HEK293 (cell line): ENCODE results near the gene GTF3C1.

Experiments
- CTCF ChIA-PET: fragments of 350-600 bp; formaldehyde crosslinking; extraction: SDS; loops from one replicate; lab custom pipeline; 2021; ENCODE audit warnings: antibody characterized with exemption; lab: Yijun Ruan, JAX
- POLR2A ChIA-PET: fragments of 300-600 bp; formaldehyde crosslinking; extraction: SDS; loops from one replicate; lab custom pipeline; 2020; ENCODE audit warnings: antibody characterized with exemption, inconsistent platforms; lab: Yijun Ruan, JAX
- H3K27ac ChIP-seq: fragments of 200-500 bp; sonication (Bioruptor generic); 2 replicates; pipeline ENCODE4 v1.5.1; 2014; ENCODE audit warnings: low read depth, low read length, control low read depth, inconsistent platforms; ENCODE audit errors: extremely low read depth
- H3K36me3 ChIP-seq, 2 experiments: fragments of 200-500 bp in 1 of 2; sonication (Bioruptor generic) in 1 of 2; 1 replicate in 1 of 2; 2 replicates in 1 of 2; pipeline ENCODE4 v1.5.1; 2014 to 2017; ENCODE audit warnings: inconsistent platforms in 2 of 2, low read length in 2 of 2; ENCODE audit not compliant: control insufficient read depth in 2 of 2, insufficient read depth in 1 of 2
- H3K4me1 ChIP-seq: fragments of 200-500 bp; sonication (Bioruptor generic); 2 replicates; pipeline ENCODE4 v1.5.1; 2014; ENCODE audit warnings: mild to moderate bottlenecking, low read length, inconsistent platforms; ENCODE audit not compliant: control insufficient read depth, insufficient read depth
- H3K4me3 ChIP-seq: 2 replicates; pipeline ENCODE4 v1.5.1; 2011; ENCODE audit warnings: low read depth, mild to moderate bottlenecking, control low read depth, low read length, moderate library complexity
- H3K9me3 ChIP-seq: fragments of 200-500 bp; sonication (Bioruptor generic); 2 replicates; pipeline ENCODE4 v1.5.1; 2014; ENCODE audit warnings: low read depth, low read length, inconsistent platforms; ENCODE audit not compliant: control insufficient read depth, insufficient read depth
- EGR2 ChIP-seq: fragments of 450-650 bp; formaldehyde crosslinking; IDR thresholded peaks from 2 replicates; pipeline ENCODE4 v1.5.1; 2016; ENCODE audit warnings: low read depth, missing biosample characterization, missing genetic modification characterization
- GLI4 ChIP-seq: fragments of 450-650 bp; formaldehyde crosslinking; IDR thresholded peaks from 2 replicates; pipeline ENCODE4 v1.5.1; 2016; ENCODE audit warnings: missing biosample characterization, missing genetic modification characterization
- KLF16 ChIP-seq: fragments of 450-650 bp; formaldehyde crosslinking; IDR thresholded peaks from 2 replicates; pipeline ENCODE4 v1.5.1; 2017; ENCODE audit warnings: missing biosample characterization, missing genetic modification characterization
- MEIS1 ChIP-seq: sonication (generic); formaldehyde crosslinking; IDR thresholded peaks from 2 replicates; pipeline ENCODE4 v1.8.1; 2022; ENCODE audit warnings: missing genetic modification reagents, mild to moderate bottlenecking, borderline replicate concordance
- MYNN ChIP-seq: fragments of 450-650 bp; formaldehyde crosslinking; IDR thresholded peaks from 2 replicates; pipeline ENCODE4 v1.5.1; 2016; ENCODE audit warnings: missing biosample characterization, missing genetic modification characterization, borderline replicate concordance
- PRDM1 ChIP-seq: fragments of 450-650 bp; formaldehyde crosslinking; IDR thresholded peaks from 2 replicates; pipeline ENCODE4; 2016; ENCODE audit warnings: missing biosample characterization, missing genetic modification characterization
- PRDM4 ChIP-seq: fragments of 450-650 bp; formaldehyde crosslinking; IDR thresholded peaks from 2 replicates; pipeline ENCODE4 v1.5.1; 2017; ENCODE audit warnings: missing biosample characterization, missing genetic modification characterization
- RBAK ChIP-seq: fragments of 450-650 bp; formaldehyde crosslinking; IDR thresholded peaks from 2 replicates; pipeline ENCODE4 v1.5.1; 2016; ENCODE audit warnings: missing biosample characterization, missing genetic modification characterization
- ZBTB11 ChIP-seq: fragments of 450-650 bp; formaldehyde crosslinking; conservative IDR thresholded peaks from 2 replicates; pipeline ENCODE4 v1.5.1; 2016; ENCODE audit warnings: low read depth, missing biosample characterization, missing genetic modification characterization
- ZNF132 ChIP-seq: fragments of 450-650 bp; formaldehyde crosslinking; IDR thresholded peaks from 2 replicates; pipeline ENCODE4 v1.5.1; 2017; ENCODE audit warnings: missing biosample characterization, missing genetic modification characterization, borderline replicate concordance
- ZNF175 ChIP-seq: fragments of 450-650 bp; formaldehyde crosslinking; IDR thresholded peaks from 2 replicates; pipeline ENCODE4 v1.5.1; 2016; ENCODE audit warnings: missing biosample characterization, missing genetic modification characterization
- ZNF239 ChIP-seq: fragments of 450-650 bp; formaldehyde crosslinking; IDR thresholded peaks from 2 replicates; pipeline ENCODE4 v1.5.1; 2016; ENCODE audit warnings: missing biosample characterization, missing genetic modification characterization
- ZNF354C ChIP-seq: fragments of 450-650 bp; formaldehyde crosslinking; IDR thresholded peaks from 2 replicates; pipeline ENCODE4 v1.5.1; 2016; ENCODE audit warnings: missing biosample characterization, missing genetic modification characterization, low read depth, borderline replicate concordance
- ZNF394 ChIP-seq: fragments of 450-650 bp; formaldehyde crosslinking; IDR thresholded peaks from 2 replicates; pipeline ENCODE4 v1.5.1; 2016; ENCODE audit warnings: missing biosample characterization, missing genetic modification characterization, mild to moderate bottlenecking, moderate library complexity, borderline replicate concordance
- ZNF426 ChIP-seq: fragments of 450-650 bp; formaldehyde crosslinking; IDR thresholded peaks from 2 replicates; pipeline ENCODE4 v1.5.1; 2017; ENCODE audit warnings: missing biosample characterization, missing genetic modification characterization, mild to moderate bottlenecking, inconsistent platforms, moderate library complexity
- ZNF473 ChIP-seq: fragments of 450-650 bp; formaldehyde crosslinking; IDR thresholded peaks from 2 replicates; pipeline ENCODE4 v1.5.1; 2017; ENCODE audit warnings: missing biosample characterization, missing genetic modification characterization
- ZNF518A ChIP-seq: fragments of 450-650 bp; formaldehyde crosslinking; conservative IDR thresholded peaks from 2 replicates; pipeline ENCODE4 v1.5.1; 2016; ENCODE audit warnings: low read depth, missing biosample characterization, missing genetic modification characterization
- ZNF639 ChIP-seq: fragments of 450-650 bp; formaldehyde crosslinking; IDR thresholded peaks from 2 replicates; pipeline ENCODE4 v1.5.1; 2016; ENCODE audit warnings: missing biosample characterization, missing genetic modification characterization
- ZNF654 ChIP-seq: fragments of 450-650 bp; formaldehyde crosslinking; IDR thresholded peaks from 2 replicates; pipeline ENCODE4 v1.5.1; 2016; ENCODE audit warnings: low read depth, missing biosample characterization, missing genetic modification characterization
- ZNF660 ChIP-seq: fragments of 450-650 bp; IDR thresholded peaks from 2 replicates; pipeline ENCODE4 v1.5.1; 2018; ENCODE audit warnings: missing biosample characterization, mild to moderate bottlenecking, missing genetic modification characterization
- ZNF677 ChIP-seq: fragments of 450-650 bp; IDR thresholded peaks from 2 replicates; pipeline ENCODE4 v1.5.0; 2018; ENCODE audit warnings: missing biosample characterization, mild to moderate bottlenecking, missing genetic modification characterization, moderate library complexity
- ZSCAN16 ChIP-seq: fragments of 450-650 bp; formaldehyde crosslinking; IDR thresholded peaks from 2 replicates; pipeline ENCODE4 v1.5.1; 2016; ENCODE audit warnings: missing biosample characterization, missing genetic modification characterization
- ZSCAN18 ChIP-seq: fragments of 450-650 bp; formaldehyde crosslinking; IDR thresholded peaks from 2 replicates; pipeline ENCODE4 v1.5.1; 2016; ENCODE audit warnings: missing biosample characterization, missing genetic modification characterization

GTF3C1 gene

GRCh38 chr16:27483624-27484023, 66.1 kb downstream of the GTF3C1 start:
- no peak overlapping the region for H3K27ac ChIP-seq
- CTCF ChIA-PET: interaction anchor here (1.0 to 1.2 kb wide), 2 partner anchors 20 to 33 kb away, joined by 3 to 4 read pairs; no protein-coding TSS in a partner anchor
- H3K36me3 ChIP-seq: peaks cover 13 to 94% of the 10 kb centered on the region in 2 experiments; a peak in 2 of 3 replicates
- no peaks in the 10 kb centered on the region for H3K9me3 ChIP-seq
- no peak overlapping the region for H3K4me3 ChIP-seq
- H3K4me1 ChIP-seq: no peaks in the 10 kb centered on the region
- no peak for TF ChIP-seq RBAK (tag by site-specific recombination)
- TF ChIP-seq ZNF426 (tag by site-specific recombination): no peak
- TF ChIP-seq ZNF354C: no peak
- no peak for TF ChIP-seq EGR2 (tag by site-specific recombination)
- no peak for TF ChIP-seq ZNF132 (tag by site-specific recombination)
- no peak for TF ChIP-seq GLI4 (tag by site-specific recombination)
- no peak for TF ChIP-seq KLF16
- no peak for TF ChIP-seq ZNF175 (tag by site-specific recombination)
- TF ChIP-seq ZNF473 (tag by site-specific recombination): no peak
- no peak for TF ChIP-seq ZNF394 (tag by site-specific recombination)
- no peak for TF ChIP-seq PRDM4
- no peak for TF ChIP-seq PRDM1 (tag by site-specific recombination)
- no peak for TF ChIP-seq ZNF677 (tag by site-specific recombination)
- no peak for TF ChIP-seq ZNF239 (tag by site-specific recombination)
- TF ChIP-seq MEIS1 (CRISPR knock-in tag): no peak
- TF ChIP-seq ZNF518A (tag by site-specific recombination): no peak
- POLR2A ChIA-PET: no interaction called here

GRCh38 chr16:27483088-27483437, 66.7 kb downstream of the GTF3C1 start:
- Histone ChIP-seq H3K27ac (no peak overlapping the region), H3K4me3 (no peak overlapping the region), H3K9me3 (no peaks in the 10 kb centered on the region), H3K4me1 (no peaks in the 10 kb centered on the region), H3K36me3 (peaks cover 15 to 94% of the 10 kb centered on the region in 2 experiments; a peak in 2 of 3 replicates)
- ChIA-PET POLR2A (no interaction called here), CTCF (interaction anchor here (1.0 to 1.2 kb wide), 2 partner anchors 21 to 33 kb away, joined by 3 to 4 read pairs; no protein-coding TSS in a partner anchor)
- TF ChIP-seq ZBTB11 (tag by site-specific recombination): no peak
- TF ChIP-seq ZNF654 (tag by site-specific recombination): no peak
- no peak for TF ChIP-seq MYNN (tag by site-specific recombination)
- TF ChIP-seq ZNF660 (tag by site-specific recombination): no peak
- TF ChIP-seq ZSCAN18 (tag by site-specific recombination): no peak
- TF ChIP-seq ZNF639: no peak
- no peak for TF ChIP-seq ZSCAN16 (tag by site-specific recombination)
